Measurements from ENCODE around the gene RPS8. TPM values are rescaled to one million over a fixed set of nuclear protein-coding genes. Genes with fewer than 3 reads are reported as not detected.
A peak's percentile ranks its signal among the peaks of the same experiment; 100 is the strongest.
"Not testable (repeated sequence)": the region's sequence is repeated elsewhere in the genome, so short reads cannot be mapped to it uniquely, and the experiment has no call there.

RPS8 gene
- total RNA-seq, 1 donor from 2014 or later, result 674 TPM

GRCh38 chr1:44810101-44810761 is 34.9 kb downstream of the RPS8 start:
- ATAC-seq (ENCODE audit: poor library complexity), result no peak
- peak; percentile 85 for DNase-seq
- intact Hi-C loops (cut with DNase I), result no loop called here

- DNase-seq, result peak; percentile 30
- ATAC-seq (ENCODE audit: poor library complexity); intact Hi-C loops (cut with DNase I): not testable (repeated sequence)
These were observed 35.4 kb downstream of the RPS8 start for GRCh38 chr1:44810762-44811105.

GRCh38 chr1:44811234-44811633 is 35.9 kb downstream of the RPS8 start:
- ATAC-seq (ENCODE audit: poor library complexity), result no peak

GRCh38 chr1:44812822-44813543 is 37.6 kb downstream of the RPS8 start:
- intact Hi-C loops (cut with DNase I), result no loop called here
- DNase-seq, result no peak
- ATAC-seq (ENCODE audit: poor library complexity), result peak; percentile 16

More at GRCh38 chr1:44811234-44811633, 35.9 kb downstream of the RPS8 start:
- no peak for DNase-seq
- intact Hi-C loops (cut with DNase I), result no loop called here

GRCh38 chr1:44815926-44816325 is 40.6 kb downstream of the RPS8 start:
- DNase-seq; ATAC-seq (ENCODE audit: poor library complexity); intact Hi-C loops (cut with DNase I): not testable (repeated sequence)

GRCh38 chr1:44817307-44817706 is 42.0 kb downstream of the RPS8 start:
- ATAC-seq (ENCODE audit: poor library complexity) (no peak), DNase-seq (no peak)
- intact Hi-C loops (cut with DNase I), result no loop called here

GRCh38 chr1:44817771-44818495 is 42.6 kb downstream of the RPS8 start:
- DNase-seq (peak; percentile 21), ATAC-seq (ENCODE audit: poor library complexity) (no peak)
- intact Hi-C loops (cut with DNase I), result no loop called here

- intact Hi-C loops (cut with DNase I), result no loop called here
- no peak for DNase-seq
- peak; percentile 12 for ATAC-seq (ENCODE audit: poor library complexity)
These were observed 43.9 kb downstream of the RPS8 start for GRCh38 chr1:44819196-44819607.

- intact Hi-C loops (cut with DNase I), result no loop called here
- DNase-seq, result peak; percentile 88
- peak; percentile 92 for ATAC-seq (ENCODE audit: poor library complexity)
These were observed 44.4 kb downstream of the RPS8 start for GRCh38 chr1:44819608-44820327.

GRCh38 chr1:44820328-44821239 is 45.2 kb downstream of the RPS8 start:
- ATAC-seq (ENCODE audit: poor library complexity) (peak; percentile 19), DNase-seq (peak; percentile 11)
- intact Hi-C loops (cut with DNase I), result no loop called here

- DNase-seq, result no peak
- no peak for ATAC-seq (ENCODE audit: poor library complexity)
- intact Hi-C loops (cut with DNase I), result no loop called here
These were observed 45.9 kb downstream of the RPS8 start for GRCh38 chr1:44821240-44821715.

GRCh38 chr1:44822131-44822701 is 46.9 kb downstream of the RPS8 start:
- DNase-seq (no peak), ATAC-seq (ENCODE audit: poor library complexity) (no peak)
- intact Hi-C loops (cut with DNase I), result no loop called here

GRCh38 chr1:44822981-44823451 is 47.7 kb downstream of the RPS8 start:
- intact Hi-C loops (cut with DNase I), result no loop called here
- ATAC-seq (ENCODE audit: poor library complexity) (no peak), DNase-seq (peak; percentile 54)

- DNase-seq; intact Hi-C loops (cut with DNase I); ATAC-seq (ENCODE audit: poor library complexity): not testable (repeated sequence)
These were observed 49.1 kb downstream of the RPS8 start for GRCh38 chr1:44824392-44824791.

GRCh38 chr1:44826375-44827196 is 51.2 kb downstream of the RPS8 start:
- DNase-seq, result peak; percentile 85

GRCh38 chr1:44827197-44828002 is 52.1 kb downstream of the RPS8 start:
- DNase-seq (no peak), ATAC-seq (ENCODE audit: poor library complexity) (no peak)
- intact Hi-C loops (cut with DNase I), result no loop called here

More at GRCh38 chr1:44826375-44827196, 51.2 kb downstream of the RPS8 start:
- peak; percentile 81 for ATAC-seq (ENCODE audit: poor library complexity)
- intact Hi-C loops (cut with DNase I), result no loop called here
